Endothelial cell of umbilical vein (primary cell): ENCODE data around the gene CAMK2D. TPM values are rescaled to one million over a fixed set of nuclear protein-coding genes. Genes with fewer than 3 reads are reported as not detected.

Source experiments
- BruUV-seq: library from RNA; stranded (reverse); fragments of 400-500 nt; replicated peaks from 2 replicates; lab custom pipeline; 2021; lab: Mats Ljungman, UMichigan
- CTCF ChIA-PET: fragments of 300-600, 350-600 bp; sonication (Branson Sonifier 250); formaldehyde crosslinking; loops from one replicate; lab custom pipeline; 2021; ENCODE audit warnings: antibody characterized with exemption, inconsistent platforms; lab: Charles Lee
- POLR2A ChIA-PET: fragments of 300-600, 350-600 bp; sonication (Branson Sonifier 250); formaldehyde crosslinking; loops from one replicate; lab custom pipeline; 2021; ENCODE audit warnings: antibody characterized with exemption, inconsistent platforms; lab: Charles Lee
- DNase-seq: peaks from one replicate; pipeline ENCODE4 v3.0.0-alpha.2; 2011; ENCODE audit warnings: low read depth, low spot score
- FAIRE-seq: peaks from 2 replicates; lab custom pipeline; 2011; peaks lifted over from hg19 to GRCh38; lab: Jason Lieb, UNC
- H2AFZ ChIP-seq: 2 replicates; pipeline ENCODE4 v1.6.0; 2012; ENCODE audit warnings: low read depth, low read length, control low read depth, inconsistent platforms
- H3K27ac ChIP-seq: 2 replicates; pipeline ENCODE4 v1.5.1; 2011; ENCODE audit warnings: low read depth, mild to moderate bottlenecking, control low read depth, low read length, moderate library complexity; ENCODE audit not compliant: insufficient read depth
- H3K27me3 ChIP-seq, 2 experiments: 2 replicates each; pipeline versions ENCODE4 v1.6.0 to v1.6.1; 2011; ENCODE audit warnings: low read length in 2 of 2, mixed read lengths in 1 of 2; ENCODE audit not compliant: control insufficient read depth in 2 of 2, insufficient read depth in 2 of 2
- H3K36me3 ChIP-seq, 2 experiments: 2 replicates in 1 of 2; 3 replicates in 1 of 2; pipeline ENCODE4 v1.5.1; 2011; ENCODE audit warnings: low read length in 2 of 2, mild to moderate bottlenecking in 1 of 2, moderate library complexity in 1 of 2; ENCODE audit not compliant: control insufficient read depth in 2 of 2, insufficient read depth in 2 of 2; ENCODE audit errors: extremely low read depth in 1 of 2
- H3K4me1 ChIP-seq: 3 replicates; pipeline ENCODE4 v1.5.1; 2011; ENCODE audit warnings: mild to moderate bottlenecking, low read length; ENCODE audit not compliant: control insufficient read depth, insufficient read depth; ENCODE audit errors: extremely low read depth
- H3K4me2 ChIP-seq: 2 replicates; pipeline ENCODE4 v1.6.1; 2011; ENCODE audit warnings: low read length, control low read depth, mixed read lengths; ENCODE audit not compliant: insufficient read depth
- H3K4me3 ChIP-seq, 3 experiments: fragments of 200-600 bp in 1 of 3; sonication (generic), shearing (Covaris generic) in 1 of 3; replicated peaks in 1 of 3; 2 replicates each; pipeline ENCODE4 v1.5.1; 2011 to 2016; ENCODE audit warnings: control low read depth in 3 of 3, low read length in 3 of 3, mild to moderate bottlenecking in 2 of 3, inconsistent platforms in 1 of 3, low read depth in 1 of 3, moderate library complexity in 1 of 3; ENCODE audit not compliant: insufficient read depth in 1 of 3
- H3K79me2 ChIP-seq: 2 replicates; pipeline ENCODE4 v1.6.0; 2012; ENCODE audit warnings: low read length, inconsistent platforms; ENCODE audit not compliant: control insufficient read depth, insufficient read depth
- H3K9ac ChIP-seq: replicated peaks from 2 replicates; pipeline ENCODE3; 2011; ENCODE audit warnings: low read length, control low read depth; ENCODE audit not compliant: insufficient read depth; ENCODE audit errors: extremely low read depth
- H3K9me1 ChIP-seq: replicated peaks from 3 replicates; pipeline ENCODE4 v1.6.0; 2011; ENCODE audit warnings: mild to moderate bottlenecking, low read length; ENCODE audit not compliant: control insufficient read depth, insufficient read depth; ENCODE audit errors: extremely low read depth
- H3K9me3 ChIP-seq: replicated peaks from 2 replicates; pipeline ENCODE4 v1.5.1; 2012; ENCODE audit warnings: low read length, inconsistent platforms; ENCODE audit not compliant: control insufficient read depth, insufficient read depth
- H4K20me1 ChIP-seq: replicated peaks from 2 replicates; pipeline ENCODE3; 2011; ENCODE audit warnings: mild to moderate bottlenecking, low read length; ENCODE audit not compliant: control insufficient read depth, insufficient read depth; ENCODE audit errors: extremely low read depth
- CTCF ChIP-seq, 2 donors: IDR thresholded peaks; 1 replicate in 1 of 2; 2 replicates in 1 of 2; pipeline ENCODE4 v1.5.1; 2011; ENCODE audit warnings: low read length in 2 of 2, mild to moderate bottlenecking in 2 of 2, moderate library complexity in 2 of 2, control low read depth in 1 of 2, inconsistent platforms in 1 of 2, low read depth in 1 of 2; ENCODE audit not compliant: insufficient read depth in 1 of 2; ENCODE audit errors: extremely low read depth in 1 of 2
- EZH2 ChIP-seq: IDR thresholded peaks from 2 replicates; pipeline ENCODE4 v1.6.1; 2012; ENCODE audit warnings: borderline replicate concordance, low read depth, mild to moderate bottlenecking, moderate library complexity, low read length, inconsistent platforms; ENCODE audit not compliant: severe bottlenecking
- FOS ChIP-seq: IDR thresholded peaks from 2 replicates; pipeline ENCODE4 v1.6.1; 2011; ENCODE audit warnings: mild to moderate bottlenecking, low read length, moderate library complexity, borderline replicate concordance; ENCODE audit not compliant: insufficient read depth
- GATA2 ChIP-seq: IDR thresholded peaks from 2 replicates; pipeline ENCODE4 v1.7.0; 2011; ENCODE audit warnings: low read depth, mild to moderate bottlenecking, moderate library complexity, mixed read lengths, low read length; ENCODE audit not compliant: insufficient read length, insufficient read depth
- JUN ChIP-seq: IDR thresholded peaks from 2 replicates; pipeline ENCODE4 v1.6.1; 2011; ENCODE audit warnings: borderline replicate concordance, low read depth; ENCODE audit not compliant: insufficient read length, insufficient read depth
- MAX ChIP-seq: IDR thresholded peaks from 2 replicates; pipeline ENCODE4 v1.6.1; 2011; ENCODE audit not compliant: insufficient read depth, insufficient read length
- MYC ChIP-seq: IDR thresholded peaks from one replicate; pipeline ENCODE4 v1.6.1; 2011; ENCODE audit warnings: mild to moderate bottlenecking, low read depth, low read length
- POLR2A ChIP-seq: IDR thresholded peaks from 2 replicates; pipeline ENCODE4 v1.6.1; 2012; ENCODE audit warnings: low read depth, mild to moderate bottlenecking, control low read depth, low read length
- POLR2AphosphoS5 ChIP-seq: IDR thresholded peaks from 2 replicates; pipeline ENCODE4 v1.6.1; 2012; ENCODE audit warnings: low read depth, mild to moderate bottlenecking, control low read depth, low read length, moderate library complexity; ENCODE audit not compliant: insufficient read depth
- dilution Hi-C: fragments of 300-500 bp; cut with MboI; formaldehyde crosslinking; loops from one replicate; pipeline ENCODE4 v1.15.0; 2019; ENCODE audit warnings: low sequenced_read_pairs; ENCODE audit not compliant: extremely low pct_ligation_motif_present
- intact Hi-C: fragments of 100-400 bp; cut with micrococcal nuclease; formaldehyde crosslinking; loops from one replicate; pipeline ENCODE4 v1.10.0; 2022
- polyA plus RNA-seq, 4 experiments: library from polyadenylated mRNA; depleted of rRNA in 3 of 4; stranded (reverse) in 3 of 4; unstranded in 1 of 4; fragments of >200 nt; gene quantifications; 2 replicates each; pipeline versions ENCODE4 v1.2.1 to v1.2.3, GENCODE V29; 2011 to 2012; ENCODE audit warnings: missing spikeins in 1 of 4
- total RNA-seq: library from RNA; stranded (reverse); gene quantifications from 2 replicates; pipeline ENCODE4 v1.2.3, GENCODE V29; 2021

CAMK2D gene
- total and polyA plus RNA-seq, 2 donors (not counting 3 experiments of a cell fraction or from before 2014, with no cell fraction given): 10.4 to 30.7 TPM

DNA sequence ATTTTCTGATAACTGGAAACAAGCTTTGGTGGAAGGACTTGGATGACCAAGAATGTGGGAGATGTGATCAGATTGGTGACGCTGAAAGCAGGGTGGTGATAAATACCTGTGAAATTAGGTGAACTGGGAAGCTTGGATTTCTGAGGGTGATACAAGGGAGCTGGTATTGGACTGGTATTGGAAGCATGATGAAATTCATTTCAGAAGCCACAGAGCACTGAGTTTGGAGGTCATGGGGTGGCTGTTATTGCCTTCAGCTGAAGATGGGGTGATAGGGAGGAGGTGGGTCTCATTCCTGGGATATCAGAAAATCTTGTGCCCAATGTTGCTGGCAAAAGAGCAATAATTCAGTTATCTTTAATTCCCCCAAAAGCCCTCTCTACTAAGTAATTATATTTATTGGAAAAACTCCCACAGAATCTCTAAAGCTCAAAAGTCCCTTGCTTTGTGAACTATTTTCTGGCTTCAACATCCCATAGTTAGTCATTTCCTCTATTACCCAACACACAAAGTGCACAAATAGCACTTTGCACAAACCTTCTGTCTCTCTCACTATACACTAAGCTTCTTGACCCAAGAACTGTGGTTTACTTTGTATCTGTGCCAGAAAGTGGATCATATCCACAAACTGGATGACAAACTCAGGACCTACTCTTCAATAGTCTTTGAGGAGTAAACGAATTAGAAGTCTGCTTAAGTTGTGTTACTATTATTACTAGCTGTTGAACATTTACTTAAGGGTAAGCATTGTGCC lies 23.1 kb upstream of the CAMK2D start:
- no peaks in the 10 kb centered on the region for H3K36me3 ChIP-seq
- no TSS peak for BruUV-seq
- H3K27me3 ChIP-seq: no peaks in the 10 kb centered on the region
- H3K27ac ChIP-seq: peak overlapping the region; percentile 41
- peak; percentile 81 for FAIRE-seq
- dilution Hi-C loops (no loop called here), intact Hi-C loops (loop anchor here (1.0 to 10.0 kb wide), 8 partner anchors 53 to 910 kb away; partner anchors contain the start of gene ARSJ)
- H4K20me1 ChIP-seq: no peaks in the 10 kb centered on the region
- DNase-seq: peak; percentile 96
- no peaks in the 10 kb centered on the region for H3K9me1 ChIP-seq
- CTCF ChIA-PET: interaction anchor here (0.6 to 3.4 kb wide), 19 partner anchors 9 to 600 kb away, joined by 3 to 18 read pairs (median 5); no protein-coding TSS in a partner anchor
- TF ChIP-seq GATA2: no peak
- no peak for TF ChIP-seq MYC
- no peak for TF ChIP-seq MAX
- peak; percentile 83 for TF ChIP-seq JUN
- TF ChIP-seq POLR2AphosphoS5: peak; percentile 86
- TF ChIP-seq CTCF (IDR thresholded peaks at IDR 0.05; ENCODE audit: extremely low read depth in 1 of 2, insufficient read depth in 1 of 2, low read depth in 1 of 2, low read length in 2 of 2): no peak
- TF ChIP-seq POLR2A: no peak
- TF ChIP-seq FOS: peak; percentile 88
- TF ChIP-seq EZH2: no peak
- H3K9me3 ChIP-seq: no peaks in the 10 kb centered on the region
- peak overlapping the region; percentile 19 for H3K9ac ChIP-seq
- no peak overlapping the region for H3K4me3 ChIP-seq
- H3K79me2 ChIP-seq: no peaks in the 10 kb centered on the region
- no peak overlapping the region for H2AFZ ChIP-seq
- peak overlapping the region; percentile 28 for H3K4me2 ChIP-seq
- H3K4me1 ChIP-seq: peaks cover 19% of the 10 kb centered on the region
- POLR2A ChIA-PET: interaction anchor here (0.7 kb wide), 1 partner anchor 94 kb away, joined by 3 read pairs; no protein-coding TSS in a partner anchor
